Right ventricle myocardium superior (tissue), 1 donor: ENCODE results near the gene CREB1. TPM values are rescaled to one million over a fixed set of nuclear protein-coding genes. Genes with fewer than 3 reads are reported as not detected.
"Not testable (repeated sequence)": the region's sequence is repeated elsewhere in the genome, so short reads cannot be mapped to it uniquely, and the experiment has no call there.

Experiments
- ATAC-seq: fragments of 200-7000 bp; cut with Tn5 transposase; one replicate; pipeline ENCODE4 v1.9.1; 2020; ENCODE audit warnings: mild to moderate bottlenecking; ENCODE audit not compliant: poor library complexity
- DNase-seq: peaks from one replicate; pipeline ENCODE4 v3.0.0-alpha.2; 2020
- intact Hi-C: fragments of 100-400 bp; cut with DNase I; formaldehyde crosslinking; loops from one replicate; pipeline ENCODE4 v1.11.2; 2022
- long read RNA-seq: library from polyadenylated mRNA; unstranded; transcript quantifications from one replicate; pipeline ENCODE4 v2.0.0, GENCODE V29; 2021
- total RNA-seq: library from RNA; stranded (reverse); fragmentation: NEBNext Ultra II Directional; extraction: Animal tissue kit (Norgen Biotek cat#: 25700); gene quantifications from one replicate; pipeline ENCODE4 v1.2.1, GENCODE V29; 2021
- donor health status: DM: no; HTN: yes; CAD: no; lungs with severe emphysema.

CREB1 gene
- total RNA-seq, result 47.9 TPM
- long read RNA-seq, full-length matches to known transcripts, result 33 of 49 reads
- long read RNA-seq, partial matches to known transcripts, result 7 of 49 reads
- long read RNA-seq, other reads (novel, unspliced or antisense), result 9 of 49 reads

DNA sequence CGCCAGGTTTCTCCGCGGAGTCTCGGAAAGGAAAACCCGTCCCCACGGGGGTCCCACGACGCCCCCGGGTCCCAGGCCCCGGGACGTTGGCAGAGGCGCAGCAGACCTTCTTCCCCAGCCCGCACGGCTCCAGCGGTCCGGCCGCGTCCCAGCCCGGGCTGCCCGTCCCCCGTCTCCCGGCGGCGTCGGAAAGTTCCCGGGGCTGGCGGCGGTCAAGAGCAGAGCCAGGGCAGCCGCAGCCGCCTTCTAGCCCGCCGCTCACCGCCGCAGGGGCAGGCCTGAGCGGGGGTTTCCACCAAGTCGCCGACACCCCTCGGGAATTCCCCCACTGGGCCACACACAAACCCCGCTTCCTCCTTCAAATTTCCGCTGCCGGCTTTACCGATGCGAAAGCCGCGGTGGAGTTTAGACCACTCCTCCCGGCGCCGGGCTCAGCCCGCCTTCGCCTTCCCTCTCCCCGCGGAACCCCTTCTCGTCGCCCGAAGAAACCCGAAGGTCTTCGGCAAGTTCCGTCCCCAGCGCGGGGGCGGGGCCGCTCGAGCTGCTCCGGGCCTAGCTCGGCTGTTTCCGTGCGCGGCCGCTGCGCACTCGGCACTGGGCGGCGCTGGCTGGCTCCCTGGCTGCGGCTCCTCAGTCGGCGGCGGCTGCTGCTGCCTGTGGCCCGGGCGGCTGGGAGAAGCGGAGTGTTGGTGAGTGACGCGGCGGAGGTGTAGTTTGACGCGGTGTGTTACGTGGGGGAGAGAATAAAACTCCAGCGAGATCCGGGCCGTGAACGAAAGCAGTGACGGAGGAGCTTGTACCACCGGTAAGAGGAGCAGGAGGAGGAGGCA, at the start of gene CREB1:
TSS of gene CREB1 (plus strand) at position 633 of the 830 bp plus-strand sequence. CDS start 25,674 bp downstream, outside the sequence.
- DNase-seq (peak; percentile 99), ATAC-seq (peak; percentile 96)
- intact Hi-C loops, result loop anchor here (5.0 to 10.0 kb wide), 2 partner anchors 45 to 93 kb away; no protein-coding TSS in a partner anchor

DNA sequence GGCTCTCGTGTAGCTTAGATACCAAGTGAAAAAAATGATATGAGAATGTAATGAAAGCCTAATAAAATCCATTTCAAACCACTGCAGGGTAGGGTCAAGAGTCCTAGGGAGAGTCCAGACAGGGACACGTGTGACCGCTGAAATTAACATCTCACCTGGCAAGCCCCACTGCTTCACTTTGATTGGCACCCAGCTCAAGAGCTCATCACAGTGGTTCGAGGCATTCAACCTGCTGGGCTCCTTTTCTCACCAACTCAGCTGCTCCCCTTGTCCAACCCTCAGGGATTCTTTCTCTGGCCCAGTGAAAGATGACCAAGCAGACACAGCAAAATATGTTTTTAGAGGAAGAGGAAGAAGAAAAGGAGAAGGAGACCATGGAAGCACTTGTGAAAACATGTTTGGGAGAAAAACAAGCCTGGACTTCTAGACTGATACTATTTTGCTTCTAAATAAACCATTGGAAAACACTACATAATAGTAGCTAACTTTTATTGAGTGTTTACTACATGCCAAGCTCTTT, 49.2 kb upstream of the CREB1 start:
- no peak for ATAC-seq
- no peak for DNase-seq
- intact Hi-C loops, result loop anchor here (10.0 kb wide), 1 partner anchor 54 kb away; no protein-coding TSS in a partner anchor

DNA sequence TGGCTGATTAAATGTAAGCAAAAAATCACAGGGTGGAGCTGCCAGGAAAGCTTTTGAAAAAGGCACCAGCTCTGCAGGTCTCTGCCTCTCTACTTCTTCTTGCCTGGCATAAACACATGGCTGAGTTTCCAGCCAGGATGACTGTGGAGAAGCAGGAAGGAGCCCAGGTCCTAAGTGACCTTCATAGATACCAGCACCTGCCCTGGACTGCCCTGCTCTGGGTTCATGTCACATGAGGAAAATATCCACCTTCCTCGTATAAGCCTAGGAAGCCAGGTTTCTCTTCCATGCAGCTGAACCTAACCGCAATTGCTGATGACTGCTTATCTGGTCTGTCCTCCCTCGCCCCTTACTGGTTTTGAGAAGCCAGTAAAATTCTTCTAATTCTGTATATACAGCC, 47.8 kb upstream of the CREB1 start:
- peak; percentile 80 for ATAC-seq
- intact Hi-C loops, result loop anchor here (10.0 kb wide), 1 partner anchor 53 kb away; no protein-coding TSS in a partner anchor
- DNase-seq, result no peak

GRCh38 chr2:207482630-207483029, 47.1 kb upstream of the CREB1 start:
- intact Hi-C loops, result loop anchor here (10.0 kb wide), 1 partner anchor 52 kb away; no protein-coding TSS in a partner anchor
- no peak for ATAC-seq
- DNase-seq, result no peak

GRCh38 chr2:207483066-207483465, 46.7 kb upstream of the CREB1 start:
- ATAC-seq, result no peak
- intact Hi-C loops, result loop anchor here (10.0 kb wide), 1 partner anchor 52 kb away; no protein-coding TSS in a partner anchor
- DNase-seq, result no peak

DNA sequence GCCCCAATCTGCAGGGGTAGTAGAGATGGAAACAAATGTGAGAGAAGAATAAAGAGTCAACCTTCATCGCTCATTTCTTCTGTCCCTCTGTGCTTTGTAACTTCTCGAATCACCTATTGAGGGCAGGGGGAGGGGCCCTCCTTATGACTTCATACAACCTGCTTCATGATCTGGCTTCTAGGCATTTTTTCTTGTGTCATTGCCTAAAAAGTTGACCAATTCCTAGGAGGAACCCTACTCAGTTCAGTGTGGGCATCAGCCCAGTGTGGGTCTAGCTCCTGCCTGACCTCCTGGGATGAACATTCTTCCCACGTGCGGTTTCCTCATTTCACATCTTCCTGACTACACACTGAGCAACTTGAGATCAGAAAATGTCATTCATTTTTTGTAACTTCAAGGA, 46.3 kb upstream of the CREB1 start:
- intact Hi-C loops, result loop anchor here (10.0 kb wide), 1 partner anchor 51 kb away; no protein-coding TSS in a partner anchor
- DNase-seq (no peak), ATAC-seq (no peak)

DNA sequence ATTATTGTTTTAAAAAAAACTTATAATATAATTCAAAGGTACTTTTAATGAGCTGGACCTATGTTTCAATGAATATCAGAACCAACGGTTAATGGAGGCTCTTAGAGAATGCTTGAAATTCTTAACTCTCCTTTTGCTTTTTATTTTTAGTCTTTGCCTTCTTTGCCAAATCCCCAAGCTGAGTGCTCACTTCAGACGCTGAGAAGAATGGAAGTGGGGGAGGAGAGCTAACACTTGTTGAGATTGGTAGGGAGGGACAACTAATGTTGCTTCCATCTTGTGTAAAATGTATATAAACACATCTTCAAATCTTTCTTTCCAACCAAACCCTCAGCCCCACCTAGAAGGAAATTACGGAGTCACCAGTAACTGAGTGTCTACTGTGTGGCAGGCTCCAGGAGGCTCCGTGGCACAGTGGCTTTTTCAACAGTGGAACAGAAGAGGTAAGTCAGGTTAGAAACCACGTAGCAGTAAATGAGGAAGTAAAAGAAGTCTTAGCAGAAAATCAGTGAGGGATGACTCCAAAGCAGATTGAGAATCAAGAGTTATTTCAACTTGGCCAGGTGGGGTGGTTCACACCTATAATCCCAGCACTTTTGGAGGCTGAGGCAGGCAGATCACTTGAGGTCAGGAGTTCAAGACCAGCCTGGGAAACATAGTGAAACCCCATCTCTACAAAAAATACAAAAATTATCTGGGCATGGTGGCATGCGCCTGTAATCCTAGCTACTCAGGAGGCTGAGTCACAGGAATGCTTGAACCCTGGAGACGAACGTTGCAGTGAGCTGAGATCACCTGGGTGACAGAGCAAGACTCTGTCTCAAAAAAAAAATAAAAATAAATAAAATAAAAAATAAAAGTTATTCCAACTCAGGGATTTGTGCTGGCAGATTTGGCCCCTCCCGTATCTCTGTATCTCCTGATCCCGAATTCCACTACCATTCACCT, 45.0 kb upstream of the CREB1 start:
- DNase-seq (no peak), ATAC-seq (peak; percentile 63)
- intact Hi-C loops, result loop anchor here (10.0 kb wide), 1 partner anchor 50 kb away; no protein-coding TSS in a partner anchor

- intact Hi-C loops, result loop anchor here (10.0 kb wide), 1 partner anchor 47 kb away; no protein-coding TSS in a partner anchor
- DNase-seq, result no peak
- no peak for ATAC-seq
Observed at GRCh38 chr2:207487650-207488311, 42.0 kb upstream of the CREB1 start.

GRCh38 chr2:207489251-207489650, 40.5 kb upstream of the CREB1 start:
- no peak for ATAC-seq
- no peak for DNase-seq
- intact Hi-C loops, result loop anchor here (10.0 kb wide), 1 partner anchor 46 kb away; no protein-coding TSS in a partner anchor

- ATAC-seq, result no peak
- intact Hi-C loops, result no loop called here
- no peak for DNase-seq
Observed at GRCh38 chr2:207490441-207490840, 39.3 kb upstream of the CREB1 start.

DNA sequence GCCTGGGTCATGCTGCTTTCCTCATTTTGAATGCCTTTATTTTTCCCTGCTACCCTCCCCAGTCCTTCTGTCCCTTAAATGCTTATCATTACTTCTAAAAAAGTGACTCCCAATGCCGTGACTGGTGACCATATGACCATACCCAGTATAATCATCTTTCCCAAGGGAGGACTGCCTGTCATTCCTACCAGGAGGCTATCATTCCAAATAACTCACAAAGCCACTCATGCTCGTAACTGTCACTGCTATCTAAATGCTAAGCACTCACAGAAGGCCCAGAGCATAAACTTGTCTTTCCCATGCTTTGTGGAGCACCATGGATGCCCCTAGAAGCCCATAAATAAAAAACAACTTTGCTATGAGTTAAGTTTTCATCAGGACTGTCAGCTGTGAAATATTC, 38.7 kb upstream of the CREB1 start:
- intact Hi-C loops, result no loop called here
- no peak for DNase-seq
- peak; percentile 78 for ATAC-seq

DNA sequence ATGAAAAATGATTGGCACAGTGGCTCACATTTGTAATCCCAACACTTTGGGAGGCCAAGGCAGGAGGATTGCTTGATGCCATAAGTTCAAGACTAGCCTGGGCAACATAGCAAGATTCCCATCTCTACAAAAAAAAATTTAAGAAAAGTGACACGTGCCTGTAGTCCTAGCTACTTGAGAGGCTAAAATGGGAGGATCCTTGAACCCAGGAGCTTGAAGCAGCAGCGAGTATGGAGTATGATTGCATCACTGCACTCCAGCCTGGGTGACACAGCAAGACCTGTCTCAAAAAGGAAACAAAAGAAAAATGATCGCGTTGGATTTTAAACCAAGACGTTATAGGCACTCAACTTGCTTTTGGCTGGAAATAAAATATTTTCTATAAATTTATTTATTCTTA, 37.8 kb upstream of the CREB1 start:
- DNase-seq (no peak), ATAC-seq (no peak)
- intact Hi-C loops, result no loop called here

DNA sequence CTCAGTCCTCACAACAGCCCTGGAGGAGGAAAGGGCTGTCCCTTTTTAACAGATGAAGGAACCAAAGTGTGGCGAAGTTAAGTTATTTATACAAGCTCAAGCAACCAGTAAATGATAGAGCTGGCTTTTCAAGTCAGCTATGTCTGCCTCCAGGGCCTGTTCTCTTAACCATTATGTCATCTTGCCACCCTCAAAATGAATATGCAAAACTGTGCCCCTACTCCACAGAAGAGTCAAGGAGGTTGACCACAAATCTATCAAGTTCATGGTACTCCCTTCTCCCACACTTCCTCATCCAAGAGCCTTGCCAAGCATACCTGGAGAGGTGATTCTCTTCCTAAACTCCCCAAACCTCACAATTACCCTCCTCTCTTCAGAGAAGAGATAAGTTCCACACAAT, 37.3 kb upstream of the CREB1 start:
- no peak for ATAC-seq
- DNase-seq, result no peak
- intact Hi-C loops, result no loop called here

DNA sequence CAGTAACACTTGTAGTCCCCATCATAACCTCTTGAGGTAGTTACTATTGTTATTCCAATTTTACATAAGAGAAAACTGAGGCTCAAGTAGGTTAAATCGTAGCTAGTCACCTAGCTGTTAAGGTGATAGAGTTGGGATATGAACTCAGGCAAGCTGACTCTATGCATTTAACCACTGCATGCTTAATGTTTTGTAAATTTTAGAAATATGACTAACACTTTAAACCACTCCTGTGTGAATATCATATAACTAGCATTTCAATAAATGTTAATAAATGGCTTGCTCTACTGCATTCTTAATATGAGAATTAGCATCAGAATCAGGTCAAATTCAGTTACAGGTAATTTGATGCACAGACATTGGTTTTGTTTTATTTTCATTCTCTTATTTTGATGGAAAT, 35.6 kb upstream of the CREB1 start:
- ATAC-seq (no peak), DNase-seq (no peak)
- intact Hi-C loops, result no loop called here

DNA sequence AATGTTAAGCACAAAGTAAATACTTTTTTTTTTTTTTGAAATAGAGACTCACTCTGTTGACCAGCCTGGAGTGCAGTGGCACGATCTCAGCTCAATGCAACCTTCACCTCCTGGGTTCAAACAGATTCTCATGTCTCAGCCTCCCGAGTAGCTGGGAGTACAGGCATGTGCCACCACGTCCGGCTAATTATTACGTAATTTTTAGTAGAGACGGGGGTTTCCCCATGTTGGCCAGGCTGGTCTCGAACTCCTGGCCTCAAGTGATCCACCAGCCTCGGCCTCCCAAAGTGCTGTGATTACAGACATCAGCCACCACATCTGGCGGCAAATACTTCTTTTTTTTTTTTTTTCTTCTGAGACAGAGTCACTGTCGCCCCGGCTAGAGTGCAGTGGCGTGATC, 32.8 kb upstream of the CREB1 start:
- ATAC-seq, DNase-seq, intact Hi-C loops: not testable (repeated sequence)

- DNase-seq (no peak), ATAC-seq (no peak)
- intact Hi-C loops, result no loop called here
Observed at GRCh38 chr2:207497596-207497995, 32.2 kb upstream of the CREB1 start.

- DNase-seq (no peak), ATAC-seq (no peak)
- intact Hi-C loops, result no loop called here
Observed at GRCh38 chr2:207498427-207498826, 31.3 kb upstream of the CREB1 start.

DNA sequence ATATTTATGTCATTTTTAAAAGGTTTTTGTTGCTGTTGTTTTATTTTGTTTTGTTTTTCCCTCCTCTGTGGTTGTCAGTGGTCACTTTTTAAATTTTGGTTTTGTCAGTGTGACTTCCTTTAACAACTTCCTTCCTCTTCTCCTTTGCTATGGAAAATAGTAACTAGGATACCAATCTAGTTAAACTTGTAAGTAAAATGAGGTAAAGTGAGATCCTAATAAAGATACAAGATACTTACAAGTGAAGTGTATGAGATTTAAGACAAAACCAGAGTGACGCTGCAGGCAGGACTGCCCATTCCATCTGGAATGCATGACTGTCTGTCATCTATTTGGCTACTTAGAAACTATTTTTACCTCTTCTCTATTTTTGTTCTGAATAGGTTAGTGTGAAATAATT, 30.6 kb upstream of the CREB1 start:
- ATAC-seq (peak; percentile 9), DNase-seq (no peak)
- intact Hi-C loops, result no loop called here
